Islet of Langerhans (tissue), 1 donor: ENCODE measurements around the gene SLX4IP.

Experiments
- FAIRE-seq: peaks from one replicate; lab custom pipeline; 2011; peaks lifted over from hg19 to GRCh38; lab: Jason Lieb, UNC

SLX4IP gene

GRCh38 chr20:10497791-10498190 lies 62.7 kb downstream of the SLX4IP start:
- FAIRE-seq, result no peak

- no peak for FAIRE-seq
Observed at GRCh38 chr20:10498200-10498599, 63.1 kb downstream of the SLX4IP start.

- FAIRE-seq, result no peak
Observed at GRCh38 chr20:10501402-10501801, 66.3 kb downstream of the SLX4IP start.

- FAIRE-seq, result no peak
Observed at GRCh38 chr20:10502098-10502526, 67.0 kb downstream of the SLX4IP start.

GRCh38 chr20:10504608-10504993 lies 69.5 kb downstream of the SLX4IP start:
- FAIRE-seq, result no peak

DNA sequence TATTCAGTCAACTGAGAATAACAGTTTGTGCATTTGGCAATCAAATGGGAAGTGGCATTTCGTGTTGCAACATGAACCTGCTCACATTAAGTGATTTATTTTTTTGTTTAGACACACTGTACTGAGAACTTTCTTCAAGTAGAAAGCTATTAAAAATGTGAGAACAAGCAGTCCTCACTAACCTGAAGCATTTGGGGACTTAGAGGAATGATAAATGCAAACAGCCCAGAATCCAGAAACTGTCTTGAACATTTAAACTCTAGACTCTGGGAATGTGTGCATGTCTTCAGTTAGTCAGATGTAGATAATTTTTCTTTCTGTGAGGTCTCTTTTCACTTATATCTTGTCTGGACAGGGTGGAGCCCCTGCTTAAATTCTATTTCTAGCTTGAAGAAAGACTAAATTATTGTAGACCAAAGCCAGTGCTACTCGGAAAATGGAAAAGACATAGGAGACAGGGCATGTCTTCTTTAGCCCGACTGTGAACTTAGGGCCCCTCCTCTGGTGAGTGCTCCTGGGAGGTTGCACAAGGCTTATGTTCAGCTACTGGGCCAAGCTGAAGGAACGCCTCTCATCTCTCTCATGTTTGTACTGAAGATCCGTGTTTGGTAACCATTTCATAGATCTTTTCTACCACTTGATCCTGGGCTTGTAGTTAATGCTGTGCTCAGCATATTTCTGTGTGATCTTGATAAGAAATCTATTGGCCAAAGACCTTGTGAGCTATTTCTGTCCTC lies 70.1 kb downstream of the SLX4IP start:
- FAIRE-seq, result no peak

DNA sequence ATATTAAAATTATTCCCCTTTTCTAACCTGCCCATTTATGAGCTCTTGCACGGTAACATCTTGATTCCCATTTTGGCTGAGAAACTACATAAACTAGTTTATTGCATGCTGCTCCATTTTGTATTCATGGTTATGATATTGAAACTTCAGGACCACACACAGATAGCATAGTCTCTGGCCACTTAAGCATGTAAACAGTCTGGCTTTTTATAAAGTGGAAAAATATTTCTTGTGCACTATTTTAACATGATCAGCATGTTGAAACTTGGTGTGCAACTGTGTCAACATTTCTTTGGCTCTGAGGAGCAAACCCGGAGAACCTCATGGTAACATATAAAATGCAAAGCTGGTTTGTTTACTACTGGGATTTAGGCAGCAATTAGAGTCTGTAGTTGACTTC lies 70.7 kb downstream of the SLX4IP start:
- peak; percentile 9 for FAIRE-seq

DNA sequence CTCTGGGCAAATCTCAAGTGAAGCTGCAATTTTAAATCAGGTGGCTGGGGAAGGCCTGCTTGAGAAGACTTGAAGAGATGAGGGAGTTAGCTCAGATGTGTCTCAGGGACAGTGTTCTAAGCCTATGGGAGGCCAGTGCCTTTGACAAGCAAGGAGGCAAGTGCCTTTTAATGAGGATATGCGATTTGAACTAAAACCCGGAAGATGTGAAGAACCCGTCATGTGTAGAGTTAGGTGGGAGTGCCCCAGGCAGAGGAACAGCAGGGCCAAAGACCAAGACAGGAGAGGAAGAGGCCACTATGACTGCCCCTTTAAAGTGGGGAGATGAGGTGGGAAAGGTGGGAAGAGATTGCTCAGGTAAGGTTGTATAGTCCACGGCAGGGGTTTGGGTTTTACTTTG lies 71.9 kb downstream of the SLX4IP start:
- no peak for FAIRE-seq

GRCh38 chr20:10508060-10508459 lies 73.0 kb downstream of the SLX4IP start:
- FAIRE-seq, result no peak

DNA sequence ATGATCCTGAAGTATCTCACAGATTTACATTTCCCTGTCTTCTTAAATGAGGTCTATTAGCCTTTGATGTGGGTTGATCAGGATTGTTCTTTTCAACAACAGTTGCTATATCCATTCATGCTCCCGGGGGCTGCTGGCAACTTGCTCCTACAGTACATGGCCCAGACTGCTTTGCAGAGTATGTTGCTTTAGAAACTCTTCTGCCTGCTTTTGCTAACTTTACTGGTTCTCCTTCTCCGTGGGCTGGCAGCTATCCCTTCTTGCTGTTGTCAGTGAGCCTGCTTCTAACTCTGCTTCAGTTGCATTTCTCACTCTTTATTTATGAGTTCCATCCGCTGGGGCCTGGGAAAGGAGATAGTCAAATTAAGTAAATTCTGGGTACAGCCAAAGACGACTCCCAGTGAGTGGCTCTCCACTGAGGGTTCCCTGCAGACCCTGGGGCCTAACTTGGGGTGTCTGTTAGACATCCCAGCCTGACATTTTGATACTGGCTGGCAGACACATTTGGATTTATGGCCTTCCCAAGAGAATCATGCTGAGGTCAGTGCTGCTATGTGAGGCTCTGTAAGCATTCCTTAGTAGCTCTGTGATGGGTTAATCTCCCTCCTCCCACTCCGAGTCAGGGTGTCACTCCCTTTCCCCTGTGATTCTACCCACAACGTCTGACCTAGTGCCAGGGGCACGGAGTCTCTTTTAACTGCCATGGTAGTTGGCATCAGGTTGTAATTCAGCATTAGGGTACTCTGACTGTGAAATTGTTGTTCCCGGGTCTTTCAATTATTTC lies 73.6 kb downstream of the SLX4IP start:
- no peak for FAIRE-seq

DNA sequence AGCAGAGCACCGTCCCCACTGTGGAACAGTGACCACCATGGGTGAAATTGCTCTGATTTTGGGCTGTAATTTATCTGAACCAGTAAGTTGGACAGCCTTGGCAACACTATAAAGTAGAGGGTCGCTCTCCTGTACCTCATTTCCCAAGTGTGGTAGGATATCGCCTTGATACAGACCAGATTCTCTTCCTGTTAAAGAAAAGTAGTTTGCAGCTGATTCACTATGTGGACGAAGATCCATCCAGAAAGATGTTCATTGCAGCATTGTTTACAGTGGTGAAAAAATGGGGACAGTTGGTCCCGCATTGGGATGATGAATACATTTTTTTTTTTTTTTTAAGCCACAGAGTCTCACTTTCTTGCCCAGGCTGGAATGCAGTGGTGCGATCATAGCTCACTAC lies 74.3 kb downstream of the SLX4IP start:
- FAIRE-seq, result no peak

DNA sequence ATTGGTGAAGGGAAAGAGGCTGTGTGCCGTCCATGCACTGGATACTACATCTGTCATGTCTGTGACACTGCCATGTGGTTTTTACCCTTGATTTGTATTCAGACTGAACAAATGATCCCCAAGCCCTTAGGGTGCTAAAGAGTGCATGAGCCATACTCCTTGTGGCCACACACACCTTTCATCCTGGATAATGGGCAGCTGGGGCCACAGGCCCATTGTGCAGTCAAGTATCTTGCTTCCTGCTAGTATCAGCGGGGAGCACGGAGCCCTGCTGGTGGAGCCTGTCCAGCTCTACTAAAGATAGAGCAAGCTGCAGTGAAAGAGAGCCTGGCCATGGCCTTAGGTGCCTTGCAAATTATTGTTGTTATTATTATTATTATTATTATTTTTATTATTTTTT lies 75.1 kb downstream of the SLX4IP start:
- no peak for FAIRE-seq

GRCh38 chr20:10511170-10511508 lies 76.0 kb downstream of the SLX4IP start:
- FAIRE-seq, result no peak

DNA sequence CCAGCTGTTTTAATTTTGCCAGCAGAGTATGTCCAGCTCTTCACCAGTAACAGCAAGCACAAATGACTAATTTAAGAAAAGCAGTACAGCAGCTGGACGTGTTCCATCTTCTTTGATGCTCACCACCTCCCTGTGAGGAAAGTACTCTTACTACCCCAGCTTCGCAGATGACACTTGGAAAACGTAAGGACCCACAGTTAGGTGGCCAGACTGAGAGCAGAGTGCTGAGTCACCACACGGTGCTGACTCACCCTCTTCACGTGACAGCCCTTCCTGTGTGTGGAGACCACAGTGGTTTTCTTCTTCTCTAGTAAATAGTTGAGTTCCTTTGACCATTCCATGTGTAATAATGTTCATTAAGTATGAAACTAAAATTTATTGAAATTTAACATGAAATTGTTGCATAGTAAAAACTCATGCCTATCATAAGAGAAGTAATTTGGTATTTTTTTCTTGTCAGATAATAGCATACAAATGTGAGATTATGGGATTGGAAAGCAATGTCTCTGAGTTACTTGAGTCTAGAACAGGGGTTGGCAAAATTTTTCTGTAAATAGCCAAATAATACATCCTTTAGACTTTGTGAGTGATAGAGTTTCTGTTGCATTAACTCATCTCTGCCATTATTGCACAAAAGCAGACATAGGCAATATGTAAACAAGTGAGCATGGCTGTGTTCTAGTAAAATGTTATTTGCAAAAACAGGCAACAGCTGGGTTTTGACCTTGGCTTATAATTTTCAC lies 76.6 kb downstream of the SLX4IP start:
- FAIRE-seq, result peak; percentile 96

DNA sequence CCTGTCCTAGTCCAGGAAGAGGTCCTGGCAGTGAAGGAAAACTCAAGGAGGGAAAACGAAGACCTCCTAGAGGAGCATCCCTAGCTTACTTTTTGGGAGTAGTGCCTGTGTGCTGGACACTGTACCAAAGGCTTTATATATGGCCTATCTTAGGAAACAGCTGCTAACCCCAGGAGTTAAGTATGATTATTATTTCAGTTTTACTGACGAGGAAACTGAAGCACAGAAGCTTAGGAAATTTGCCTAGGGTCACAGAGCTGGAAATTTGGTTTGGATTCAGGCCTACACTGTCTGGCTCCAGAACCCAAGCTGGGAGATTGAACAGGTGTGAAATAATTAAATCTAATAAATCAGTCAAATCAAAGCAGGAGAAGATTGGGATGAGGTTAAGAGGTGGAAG lies 78.0 kb downstream of the SLX4IP start:
- no peak for FAIRE-seq

DNA sequence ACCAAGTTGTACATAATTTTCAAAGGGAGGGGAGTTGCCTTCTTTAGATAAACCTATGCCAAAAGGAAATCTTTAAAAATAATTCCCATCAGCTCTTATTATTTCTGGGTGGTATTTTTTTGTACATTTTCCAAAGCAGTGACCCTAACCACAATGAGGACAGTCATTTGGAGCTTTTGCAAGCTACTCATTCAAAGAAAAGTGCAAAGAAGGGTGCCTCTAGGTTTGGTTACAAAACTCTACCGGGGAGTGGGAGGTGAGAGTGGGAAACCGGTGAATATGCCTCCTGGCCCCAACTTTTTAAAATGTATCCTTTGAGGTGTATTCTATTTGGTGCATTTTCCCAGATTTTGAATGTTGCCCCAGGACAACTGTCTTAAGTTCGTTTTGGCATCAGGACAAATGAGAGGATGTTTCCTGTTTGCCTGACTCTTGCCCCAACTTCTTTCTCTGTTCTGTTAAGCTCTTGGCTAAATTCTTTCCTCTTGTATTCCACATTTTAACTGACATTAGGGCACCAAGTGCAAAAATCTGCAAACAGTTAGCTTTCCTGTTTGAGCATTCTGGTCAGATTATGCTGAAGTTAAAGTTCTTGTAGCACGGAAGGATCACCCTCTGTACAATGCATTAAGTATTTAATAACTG lies 78.9 kb downstream of the SLX4IP start:
- no peak for FAIRE-seq

- FAIRE-seq, result no peak
Observed at GRCh38 chr20:10516529-10516928, 81.4 kb downstream of the SLX4IP start.

- no peak for FAIRE-seq
Observed at GRCh38 chr20:10519361-10520046, 84.4 kb downstream of the SLX4IP start.

DNA sequence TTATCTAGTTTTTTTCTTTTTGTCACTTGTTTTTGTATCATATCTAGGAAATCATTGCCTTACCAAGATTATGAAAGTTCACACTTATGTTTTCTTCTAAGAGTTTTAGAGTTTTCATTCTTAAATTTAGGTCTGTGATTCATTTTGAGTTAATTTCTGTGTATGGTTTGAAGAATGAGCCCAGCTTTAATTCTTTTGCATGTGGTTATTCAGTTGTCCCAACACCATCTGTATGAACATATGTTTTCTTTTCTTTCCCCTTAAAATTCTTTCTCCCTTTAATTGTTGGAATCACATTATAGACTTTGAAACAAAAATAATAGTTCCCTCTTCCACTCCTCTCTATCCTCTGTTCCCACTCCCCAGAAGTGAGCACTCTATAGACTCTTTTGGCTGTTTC lies 85.4 kb downstream of the SLX4IP start:
- no peak for FAIRE-seq

DNA sequence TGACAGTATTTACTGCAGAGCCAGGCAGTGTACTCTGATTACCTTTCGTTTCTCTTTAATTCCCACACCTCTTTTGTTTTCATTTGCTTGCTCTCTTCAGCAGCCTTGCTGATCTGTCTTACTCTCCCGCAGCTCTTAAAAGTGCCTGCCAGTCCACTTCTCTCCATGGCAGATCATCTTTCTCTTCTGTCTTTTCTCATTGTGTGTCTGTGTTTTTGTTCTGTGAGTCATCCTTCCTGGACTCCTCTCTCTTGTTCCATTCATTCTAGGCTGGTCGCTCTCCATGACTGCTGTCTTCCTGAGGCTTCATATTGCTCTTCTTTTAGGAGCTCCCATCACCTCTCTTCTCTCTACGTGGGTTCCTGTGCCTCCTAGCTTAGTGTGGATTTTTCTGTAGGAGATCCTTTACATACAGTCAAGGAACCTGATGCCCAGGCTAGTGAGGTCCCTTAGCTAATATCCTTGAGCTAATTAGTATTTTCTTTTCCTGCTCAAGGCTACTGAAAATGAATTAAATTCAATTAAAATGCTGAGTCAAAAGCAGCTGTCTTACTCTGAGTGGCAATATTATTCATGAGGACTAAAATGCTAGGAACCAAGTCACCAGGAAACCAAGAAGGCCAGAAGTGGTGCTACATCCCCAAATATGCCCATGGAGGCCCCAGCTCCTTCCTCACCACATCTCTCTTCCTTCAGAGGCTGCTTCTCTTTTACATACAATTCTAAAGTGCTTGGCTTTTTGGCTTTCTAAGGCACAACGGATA lies 86.1 kb downstream of the SLX4IP start:
- FAIRE-seq, result no peak

DNA sequence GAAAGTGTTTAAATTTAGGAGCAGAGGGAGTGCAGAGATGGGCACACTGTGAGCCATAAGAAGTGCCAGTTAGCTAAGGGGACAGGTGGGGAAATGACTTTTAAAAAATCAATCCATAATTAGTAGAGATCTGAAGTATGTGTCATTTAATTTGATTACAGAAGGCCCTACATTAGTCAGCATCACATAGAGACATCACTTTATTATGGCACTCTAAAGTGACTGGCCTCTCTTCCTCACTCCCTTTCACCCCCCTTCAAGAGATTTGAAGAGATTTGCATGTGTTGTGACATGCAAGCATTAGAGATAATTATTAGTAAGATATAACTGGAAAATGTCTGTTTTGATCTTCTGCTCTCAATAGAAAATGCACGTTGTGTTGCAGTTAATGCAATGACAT lies 86.7 kb downstream of the SLX4IP start:
- FAIRE-seq, result no peak
